GM12891 (cell line): Measurements from ENCODE around the gene GAS7.

Source experiments
- POLR2A ChIP-seq: IDR thresholded peaks from 2 replicates; pipeline ENCODE4 v1.6.1; 2011; ENCODE audit warnings: low read depth, low read length, control low read depth
- POLR2AphosphoS5 ChIP-seq: IDR thresholded peaks from 2 replicates; pipeline ENCODE4 v1.6.1; 2011; ENCODE audit warnings: low read depth, low read length, control low read depth
- SPI1 ChIP-seq: IDR thresholded peaks from 2 replicates; pipeline ENCODE4 v1.6.1; 2011; ENCODE audit warnings: low read depth, low read length, control low read depth

GRCh38 chr17:9907131-9907530 lies 291.3 kb downstream of the GAS7 start:
- no peak for TF ChIP-seq POLR2A
- TF ChIP-seq SPI1 = no peak
- no peak for TF ChIP-seq POLR2AphosphoS5
